HepG2 (cell line): ENCODE data around the gene DDN. TPM values are rescaled to one million over a fixed set of nuclear protein-coding genes. Genes with fewer than 3 reads are reported as not detected.

Experiments used
- AGO2 ChIP-seq: fragments of 200-400 bp; formaldehyde crosslinking; optimal IDR thresholded peaks from 2 replicates; pipeline ENCODE3; 2017; ENCODE audit warnings: mild to moderate bottlenecking, low read depth, low read length, moderate library complexity
- CEBPG ChIP-seq: IDR thresholded peaks from 2 replicates; pipeline ENCODE4 v1.6.1; 2016
- ELF1 ChIP-seq: sonication (generic); formaldehyde crosslinking; IDR thresholded peaks from 2 replicates; pipeline ENCODE4 v1.4.0; 2020; ENCODE audit warnings: missing genetic modification reagents
- GABPA ChIP-seq, 2 experiments: IDR thresholded peaks; 2 replicates each; pipeline ENCODE4 v1.6.1; 2011 to 2016; ENCODE audit warnings: low read depth in 2 of 2, low read length in 1 of 2, missing biosample characterization in 1 of 2, missing genetic modification characterization in 1 of 2
- GABPB1 ChIP-seq: IDR thresholded peaks from 2 replicates; pipeline ENCODE4 v1.6.1; 2016; ENCODE audit warnings: mild to moderate bottlenecking, missing genetic modification reagents, moderate library complexity, missing compliant biosample characterization
- GMEB2 ChIP-seq: IDR thresholded peaks from 2 replicates; pipeline ENCODE4 v1.6.1; 2016; ENCODE audit warnings: missing biosample characterization, missing genetic modification reagents, low read depth
- GPN1 ChIP-seq: sonication (generic); formaldehyde crosslinking; IDR thresholded peaks from 2 replicates; pipeline ENCODE4 v1.5.1; 2020; ENCODE audit warnings: missing genetic modification reagents, borderline replicate concordance
- HNF4G ChIP-seq, 2 experiments: sonication (generic) in 1 of 2; formaldehyde crosslinking in 1 of 2; IDR thresholded peaks; 2 replicates each; pipeline versions ENCODE4 v1.4.0 to v1.6.1; 2011 to 2020; ENCODE audit warnings: borderline replicate concordance in 2 of 2, low read depth in 2 of 2, mild to moderate bottlenecking in 2 of 2, low read length in 1 of 2, missing genetic modification reagents in 1 of 2, moderate library complexity in 1 of 2
- ISX ChIP-seq: sonication (generic); formaldehyde crosslinking; conservative IDR thresholded peaks from 2 replicates; pipeline ENCODE4 v1.5.0; 2020; ENCODE audit warnings: missing genetic modification reagents
- JUN ChIP-seq: sonication (generic); formaldehyde crosslinking; IDR thresholded peaks from 2 replicates; pipeline ENCODE4 v1.4.0; 2020; ENCODE audit warnings: mild to moderate bottlenecking, missing genetic modification reagents
- KDM5A ChIP-seq: fragments of 200-600 bp; sonication (generic); IDR thresholded peaks from 2 replicates; pipeline ENCODE4 v1.7.0; 2018; ENCODE audit warnings: antibody characterized with exemption, mild to moderate bottlenecking, low read length, borderline replicate concordance
- MED8 ChIP-seq: sonication (generic); formaldehyde crosslinking; IDR thresholded peaks from 2 replicates; pipeline ENCODE4 v1.8.1; 2023; ENCODE audit warnings: mild to moderate bottlenecking, missing genetic modification reagents; ENCODE audit not compliant: insufficient replicate concordance
- MIXL1 ChIP-seq: IDR thresholded peaks from 2 replicates; pipeline ENCODE4 v1.6.1; 2016
- NFE2 ChIP-seq: sonication (generic); formaldehyde crosslinking; IDR thresholded peaks from 2 replicates; pipeline ENCODE4 v1.4.0; 2020; ENCODE audit warnings: missing genetic modification reagents
- RELA ChIP-seq: sonication (generic); formaldehyde crosslinking; IDR thresholded peaks from 2 replicates; pipeline ENCODE4 v1.4.0; 2020; ENCODE audit warnings: missing genetic modification reagents
- SATB2 ChIP-seq: sonication (generic); formaldehyde crosslinking; IDR thresholded peaks from 2 replicates; pipeline ENCODE4 v1.5.0; 2020; ENCODE audit warnings: missing genetic modification reagents
- SMAD9 ChIP-seq: sonication (generic); formaldehyde crosslinking; IDR thresholded peaks from 2 replicates; pipeline ENCODE4 v1.5.1; 2020; ENCODE audit warnings: mild to moderate bottlenecking, missing genetic modification reagents
- ZNF350 ChIP-seq: sonication (generic); formaldehyde crosslinking; IDR thresholded peaks from 2 replicates; pipeline ENCODE4 v1.4.0; 2020; ENCODE audit warnings: mild to moderate bottlenecking, low read depth, missing genetic modification reagents, borderline replicate concordance
- ZNF674 ChIP-seq: sonication (generic); formaldehyde crosslinking; IDR thresholded peaks from 2 replicates; pipeline ENCODE4 v1.5.0; 2020; ENCODE audit warnings: low read depth, mild to moderate bottlenecking, missing genetic modification reagents
- ZNF784 ChIP-seq: sonication (generic); formaldehyde crosslinking; IDR thresholded peaks from 2 replicates; pipeline ENCODE4 v1.5.1; 2020; ENCODE audit warnings: missing genetic modification reagents, mild to moderate bottlenecking, borderline replicate concordance
- ZNF790 ChIP-seq: sonication (generic); formaldehyde crosslinking; IDR thresholded peaks from 2 replicates; pipeline ENCODE4 v1.8.0; 2022; ENCODE audit warnings: missing genetic modification reagents, mild to moderate bottlenecking, borderline replicate concordance
- ZNF891 ChIP-seq: sonication (generic); formaldehyde crosslinking; IDR thresholded peaks from 2 replicates; pipeline ENCODE4 v1.5.0; 2020; ENCODE audit warnings: mild to moderate bottlenecking, missing genetic modification reagents
- polyA plus RNA-seq, 8 experiments: library from polyadenylated mRNA; depleted of rRNA in 3 of 8; stranded (reverse) in 7 of 8; unstranded in 1 of 8; fragments of >200 nt; fragmentation: Illumina TruSeq in 4 of 8; extraction: Trizol in 4 of 8; gene quantifications; 2 replicates each; pipeline versions ENCODE4 v1.2.1 to v1.2.3, GENCODE V29; 2011 to 2016; ENCODE audit warnings: low read depth in 4 of 8, missing spikeins in 1 of 8, mixed read lengths in 1 of 8; ENCODE audit not compliant: insufficient read depth in 1 of 8
- total RNA-seq, 5 experiments: library from RNA; depleted of rRNA; stranded (reverse); fragments of >200 nt; fragmentation: Illumina TruSeq; extraction: Trizol; gene quantifications; 2 replicates each; pipeline ENCODE4 v1.2.3, GENCODE V29; 2016; ENCODE audit warnings: low read depth in 1 of 5
- TF ChIP-seq, protein P1 (sequence below), 2 experiments: fragments of 450-650 bp in 1 of 2; sonication (generic) in 1 of 2; formaldehyde crosslinking; IDR thresholded peaks; 2 replicates each; pipeline versions ENCODE4 v1.5.0 to v1.8.0; 2020 to 2022; ENCODE audit warnings: mild to moderate bottlenecking in 1 of 2, missing genetic modification reagents in 1 of 2

DDN gene
- total and polyA plus RNA-seq, 2 of the 13 experiments (the other 11 are each of a cell fraction or from before 2014, with no cell fraction given): 0.24 to 0.53 TPM

- TF ChIP-seq ZNF790 (CRISPR knock-in tag): no peak
- TF ChIP-seq JUN (CRISPR knock-in tag): peak; percentile 40; the same call in 1 of the 2 replicates
- TF ChIP-seq SATB2 (CRISPR knock-in tag): no peak
- peak; percentile 90 for TF ChIP-seq ELF1
- peak; percentile 98 for TF ChIP-seq GABPB1 (CRISPR knock-in tag)
- 0 out of 2 replicates have a peak, but pooled peaks have one; percentile 35 for TF ChIP-seq CEBPG (CRISPR knock-in tag)
- no peak for TF ChIP-seq GMEB2 (CRISPR knock-in tag)
- TF ChIP-seq, protein P1, sequence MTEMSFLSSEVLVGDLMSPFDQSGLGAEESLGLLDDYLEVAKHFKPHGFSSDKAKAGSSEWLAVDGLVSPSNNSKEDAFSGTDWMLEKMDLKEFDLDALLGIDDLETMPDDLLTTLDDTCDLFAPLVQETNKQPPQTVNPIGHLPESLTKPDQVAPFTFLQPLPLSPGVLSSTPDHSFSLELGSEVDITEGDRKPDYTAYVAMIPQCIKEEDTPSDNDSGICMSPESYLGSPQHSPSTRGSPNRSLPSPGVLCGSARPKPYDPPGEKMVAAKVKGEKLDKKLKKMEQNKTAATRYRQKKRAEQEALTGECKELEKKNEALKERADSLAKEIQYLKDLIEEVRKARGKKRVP (CRISPR knock-in tag; IDR thresholded peaks at IDR 0.05): peak in 1 of 2 experiments; percentile 60; a peak in 2 of 4 replicates
- no peak for TF ChIP-seq SMAD9
- peak; percentile 40 for TF ChIP-seq MIXL1 (CRISPR knock-in tag)
- peak; percentile 99 for TF ChIP-seq AGO2
- peak; percentile 97 for TF ChIP-seq GABPA (IDR thresholded peaks at IDR 0.05; ENCODE audit: low read depth, low read length)
- TF ChIP-seq GABPA (CRISPR knock-in tag; IDR thresholded peaks at IDR 0.05; ENCODE audit: low read depth): peak; percentile 97
- no peak for TF ChIP-seq ZNF784 (CRISPR knock-in tag)
- peak; percentile 80 for TF ChIP-seq KDM5A
- TF ChIP-seq ISX (CRISPR knock-in tag): 0 out of 2 replicates have a peak, but pooled peaks have one; percentile 70
- TF ChIP-seq HNF4G (IDR thresholded peaks at IDR 0.05; ENCODE audit: borderline replicate concordance, low read depth, low read length): no peak
- TF ChIP-seq HNF4G (CRISPR knock-in tag; IDR thresholded peaks at IDR 0.05; ENCODE audit: borderline replicate concordance, low read depth): peak; percentile 72; the same call in 1 of the 2 replicates
- no peak for TF ChIP-seq ZNF891 (CRISPR knock-in tag)
- TF ChIP-seq GPN1 (CRISPR knock-in tag): no peak
- TF ChIP-seq MED8 (CRISPR knock-in tag): no peak
- TF ChIP-seq ZNF350 (CRISPR knock-in tag): peak; percentile 90
- TF ChIP-seq RELA: peak; percentile 57; the same call in 1 of the 2 replicates
- no peak for TF ChIP-seq NFE2 (CRISPR knock-in tag)
- TF ChIP-seq ZNF674 (CRISPR knock-in tag): no peak
Observed at GRCh38 chr12:49018261-49019119, 19.3 kb upstream of the DDN start, which contains the start of gene PRKAG1 (continued).
